CD14-positive monocyte (primary cell): ENCODE data around the gene CST7. TPM values are rescaled to one million over a fixed set of nuclear protein-coding genes. Genes with fewer than 3 reads are reported as not detected.

Experiments
- DNase-seq, 3 donors: peaks; one replicate each; pipeline ENCODE4 v3.0.0-alpha.2; 2011 to 2022
- H2AFZ ChIP-seq: 2 replicates; pipeline ENCODE4 v1.6.0; 2012; ENCODE audit warnings: mild to moderate bottlenecking, low read depth, low read length, inconsistent platforms; ENCODE audit not compliant: insufficient read depth, poor library complexity, severe bottlenecking
- H3K27ac ChIP-seq, 2 donors: 1 replicate in 1 of 2; 2 replicates in 1 of 2; pipeline ENCODE4 v1.5.1; 2012 to 2013; ENCODE audit warnings: low read length in 2 of 2, control low read depth in 1 of 2, inconsistent platforms in 1 of 2, low read depth in 1 of 2, mild to moderate bottlenecking in 1 of 2
- H3K27me3 ChIP-seq, 2 donors: one replicate each; pipeline versions ENCODE4 v1.6.0 to v1.6.1; 2011 to 2013; ENCODE audit warnings: low read length in 2 of 2; ENCODE audit not compliant: control insufficient read depth in 2 of 2, insufficient read depth in 2 of 2
- H3K36me3 ChIP-seq, 2 donors: replicated peaks in 1 of 2; 1 replicate in 1 of 2; 2 replicates in 1 of 2; pipeline versions ENCODE4 v1.5.1 to v1.6.1; 2012 to 2013; ENCODE audit warnings: low read length in 2 of 2, control low read depth in 1 of 2, inconsistent platforms in 1 of 2, mild to moderate bottlenecking in 1 of 2; ENCODE audit not compliant: insufficient read depth in 2 of 2, control insufficient read depth in 1 of 2
- H3K4me1 ChIP-seq, 2 donors: 1 replicate in 1 of 2; 2 replicates in 1 of 2; pipeline versions ENCODE4 v1.5.1 to v1.6.1; 2012 to 2013; ENCODE audit warnings: low read length in 2 of 2, control low read depth in 1 of 2, inconsistent platforms in 1 of 2, mild to moderate bottlenecking in 1 of 2, moderate library complexity in 1 of 2; ENCODE audit not compliant: insufficient read depth in 2 of 2, control insufficient read depth in 1 of 2
- H3K4me2 ChIP-seq: replicated peaks from 2 replicates; pipeline ENCODE3; 2012; ENCODE audit warnings: low read length, moderate library complexity, mild to moderate bottlenecking; ENCODE audit not compliant: poor library complexity, severe bottlenecking; ENCODE audit errors: extremely low read depth
- H3K4me3 ChIP-seq, 3 experiments: fragments of 200-600 bp in 1 of 3; sonication (generic) in 1 of 3; replicated peaks in 1 of 3; 1 replicate in 2 of 3; 2 replicates in 1 of 3; pipeline ENCODE4 v1.5.1; 2011 to 2013; ENCODE audit warnings: low read length in 3 of 3, mild to moderate bottlenecking in 3 of 3, control low read depth in 2 of 3, low read depth in 2 of 3, inconsistent platforms in 1 of 3, moderate library complexity in 1 of 3
- H3K79me2 ChIP-seq: 2 replicates; pipeline ENCODE4 v1.6.0; 2012; ENCODE audit warnings: mild to moderate bottlenecking, control low read depth, inconsistent platforms, low read length, moderate library complexity; ENCODE audit not compliant: insufficient read depth
- H3K9ac ChIP-seq: 2 replicates; pipeline ENCODE4 v1.6.0; 2017; ENCODE audit warnings: low read length, mild to moderate bottlenecking; ENCODE audit not compliant: insufficient read depth, poor library complexity, severe bottlenecking
- H3K9me3 ChIP-seq, 2 donors: replicated peaks in 1 of 2; 1 replicate in 1 of 2; 2 replicates in 1 of 2; pipeline versions ENCODE4 v1.5.1 to v1.6.1; 2012 to 2013; ENCODE audit warnings: low read length in 2 of 2, control low read depth in 1 of 2; ENCODE audit not compliant: control insufficient read depth in 1 of 2, insufficient read depth in 1 of 2
- H4K20me1 ChIP-seq: 2 replicates; pipeline ENCODE4 v1.6.0; 2012; ENCODE audit warnings: mild to moderate bottlenecking, low read length, control low read depth, moderate library complexity; ENCODE audit not compliant: insufficient read depth
- H3K27ac Mint-ChIP-seq, 7 donors: one replicate each; pipeline ENCODE4 v1.8.0; 2020; ENCODE audit warnings: mild to moderate bottlenecking in 7 of 7, mixed read lengths in 7 of 7, moderate library complexity in 6 of 7, inconsistent platforms in 2 of 7
- H3K27me3 Mint-ChIP-seq, 3 donors: one replicate each; pipeline ENCODE4 v1.8.0; 2021 to 2022; ENCODE audit warnings: low read depth in 3 of 3, mild to moderate bottlenecking in 3 of 3, mixed read lengths in 3 of 3, moderate library complexity in 3 of 3, inconsistent platforms in 1 of 3
- H3K36me3 Mint-ChIP-seq, 2 donors: one replicate each; pipeline ENCODE4 v1.8.0; 2020; ENCODE audit warnings: mixed read lengths in 2 of 2, inconsistent platforms in 1 of 2, mild to moderate bottlenecking in 1 of 2
- H3K4me1 Mint-ChIP-seq: one replicate; pipeline ENCODE4 v1.8.0; 2020; ENCODE audit warnings: mild to moderate bottlenecking, mixed read lengths
- H3K4me3 Mint-ChIP-seq, 2 donors: one replicate each; pipeline ENCODE4 v1.8.0; 2020; ENCODE audit warnings: mild to moderate bottlenecking in 2 of 2, mixed read lengths in 2 of 2, moderate library complexity in 1 of 2
- H3K9me3 Mint-ChIP-seq, 7 donors: one replicate each; pipeline ENCODE4 v1.8.0; 2020 to 2022; ENCODE audit warnings: mixed read lengths in 7 of 7, mild to moderate bottlenecking in 6 of 7, moderate library complexity in 6 of 7, inconsistent platforms in 2 of 7
- WGBS: methylation state at CpG from one replicate; pipeline ENCODE4 v1.1.5; 2013; ENCODE audit warnings: missing lambda C conversion rate; ENCODE audit not compliant: insufficient coverage; 5-methylcytosine and 5-hydroxymethylcytosine counted together
- intact Hi-C, 2 donors: fragments of 100-400 bp; cut with micrococcal nuclease; formaldehyde crosslinking; loops; one replicate each; pipeline versions ENCODE4 v1.15.0 to v1.15.1; 2023
- polyA plus RNA-seq, 3 donors: library from polyadenylated mRNA; depleted of rRNA in 1 of 3; unstranded in 2 of 3; stranded (reverse) in 1 of 3; fragments of 300-500 nt in 2 of 3; fragments of >200 nt in 1 of 3; fragmentation: Illumina TruSeq in 2 of 3; gene quantifications; 1 replicate in 2 of 3; 2 replicates in 1 of 3; pipeline ENCODE4 v1.2.3, GENCODE V29; 2012 to 2021
- TF ChIP-seq, protein P1 (sequence below): fragments of 200-600 bp; IDR thresholded peaks from one replicate; pipeline ENCODE4 v1.8.0; 2022; ENCODE audit warnings: antibody characterized with exemption, mild to moderate bottlenecking

The CST7 gene
- polyA plus RNA-seq, 3 donors, result 1.2 to 3.2 (median 1.8) TPM

DNA sequence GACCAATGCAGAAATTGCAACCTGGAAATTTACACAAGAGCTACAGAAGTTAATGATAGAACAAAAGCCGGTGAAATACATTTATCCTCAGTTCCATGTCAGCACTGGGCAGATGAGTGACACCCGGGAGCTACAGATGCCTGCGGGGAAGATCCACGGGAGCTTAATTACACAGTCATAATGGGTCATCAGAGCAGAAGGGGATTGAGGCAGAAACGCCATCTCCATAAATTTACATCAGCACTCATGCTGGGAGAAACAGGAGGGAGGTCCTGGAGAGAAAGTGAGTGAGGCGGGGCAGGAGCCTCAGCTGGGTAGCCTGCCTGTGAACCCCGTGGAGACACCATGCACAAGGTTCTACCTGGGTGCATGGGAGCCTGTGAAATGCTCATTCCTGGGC, 37.6 kb upstream of the CST7 start:
- intact Hi-C loops, result loop anchor here in 1 of 2 donors (10.0 kb wide), 1 partner anchor 1017 kb away; no protein-coding TSS in a partner anchor
- no peak overlapping the region for H2AFZ ChIP-seq
- 75% methylated on average over 6 of the region's 7 CpGs for WGBS

DNA sequence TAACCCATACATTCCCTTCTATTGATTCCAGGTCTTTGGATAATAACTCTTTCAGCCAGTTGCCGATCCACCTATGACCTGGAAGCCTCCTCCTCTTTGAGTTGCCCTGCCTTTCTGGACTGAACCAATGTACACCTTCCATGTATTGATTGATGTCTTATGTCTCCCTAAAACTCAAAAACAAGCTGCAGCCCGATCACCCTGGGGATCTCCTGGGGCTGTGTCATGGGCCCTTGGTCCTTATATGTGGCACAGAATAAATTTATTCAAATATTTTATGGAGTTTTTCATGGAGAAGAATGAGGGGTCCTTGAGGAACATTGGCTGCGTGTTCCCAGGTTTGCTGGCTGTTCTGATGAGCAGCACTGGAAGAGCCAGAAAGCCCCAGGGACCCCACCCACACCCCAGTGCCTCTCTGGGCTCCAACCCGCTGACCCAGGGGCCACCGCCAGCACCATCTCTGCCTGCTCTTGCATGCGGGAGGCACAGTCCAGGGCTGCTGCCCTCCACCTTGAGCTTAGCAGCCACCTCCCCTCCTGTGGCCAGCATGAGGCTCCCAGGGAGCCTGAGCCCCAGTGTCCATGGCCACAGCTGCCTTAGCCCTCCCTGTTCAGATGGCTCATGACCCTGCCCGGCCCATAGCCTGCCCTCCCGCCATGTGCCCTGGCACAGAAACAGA, 36.5 kb upstream of the CST7 start:
- H3K79me2 ChIP-seq, result no peaks in the 10 kb centered on the region
- no peak overlapping the region for H3K27ac Mint-ChIP-seq
- intact Hi-C loops, result loop anchor here in 1 of 2 donors (10.0 kb wide), 1 partner anchor 1018 kb away; no protein-coding TSS in a partner anchor

More for the DNA sequence above, 37.6 kb upstream of the CST7 start:
- H3K4me1 ChIP-seq, result no peaks in the 10 kb centered on the region
- no peaks in the 10 kb centered on the region for H3K36me3 ChIP-seq
- H3K4me2 ChIP-seq, result no peak overlapping the region
- no peaks in the 10 kb centered on the region for H3K79me2 ChIP-seq
- no peaks in the 10 kb centered on the region for H3K27me3 ChIP-seq
- TF ChIP-seq, protein P1, sequence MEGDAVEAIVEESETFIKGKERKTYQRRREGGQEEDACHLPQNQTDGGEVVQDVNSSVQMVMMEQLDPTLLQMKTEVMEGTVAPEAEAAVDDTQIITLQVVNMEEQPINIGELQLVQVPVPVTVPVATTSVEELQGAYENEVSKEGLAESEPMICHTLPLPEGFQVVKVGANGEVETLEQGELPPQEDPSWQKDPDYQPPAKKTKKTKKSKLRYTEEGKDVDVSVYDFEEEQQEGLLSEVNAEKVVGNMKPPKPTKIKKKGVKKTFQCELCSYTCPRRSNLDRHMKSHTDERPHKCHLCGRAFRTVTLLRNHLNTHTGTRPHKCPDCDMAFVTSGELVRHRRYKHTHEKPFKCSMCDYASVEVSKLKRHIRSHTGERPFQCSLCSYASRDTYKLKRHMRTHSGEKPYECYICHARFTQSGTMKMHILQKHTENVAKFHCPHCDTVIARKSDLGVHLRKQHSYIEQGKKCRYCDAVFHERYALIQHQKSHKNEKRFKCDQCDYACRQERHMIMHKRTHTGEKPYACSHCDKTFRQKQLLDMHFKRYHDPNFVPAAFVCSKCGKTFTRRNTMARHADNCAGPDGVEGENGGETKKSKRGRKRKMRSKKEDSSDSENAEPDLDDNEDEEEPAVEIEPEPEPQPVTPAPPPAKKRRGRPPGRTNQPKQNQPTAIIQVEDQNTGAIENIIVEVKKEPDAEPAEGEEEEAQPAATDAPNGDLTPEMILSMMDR, result no peak
- H3K4me3 Mint-ChIP-seq, result no peak overlapping the region
- H3K36me3 Mint-ChIP-seq, result no peaks in the 10 kb centered on the region
- no peak overlapping the region for H3K9ac ChIP-seq
- no peak for DNase-seq
- H3K4me1 Mint-ChIP-seq, result no peaks in the 10 kb centered on the region
- H3K27me3 Mint-ChIP-seq, result peaks cover 0 to 5% (median 1%) of the 10 kb centered on the region in 3 donors
- H3K27ac Mint-ChIP-seq, result no peak overlapping the region
- peaks cover 16 to 21% of the 10 kb centered on the region in 2 donors for H3K9me3 ChIP-seq
- no peak overlapping the region for H3K27ac ChIP-seq
- H4K20me1 ChIP-seq, result no peaks in the 10 kb centered on the region
- no peak overlapping the region for H3K4me3 ChIP-seq
- H3K9me3 Mint-ChIP-seq, result peaks cover 2 to 22% (median 13%) of the 10 kb centered on the region in 7 donors

More for the DNA sequence above, 36.5 kb upstream of the CST7 start:
- 92% methylated on average over 6 of the region's 8 CpGs for WGBS
- Mint-ChIP-seq H3K27me3 (peaks cover 0 to 7% (median 1%) of the 10 kb centered on the region in 3 donors), H3K4me3 (no peak overlapping the region), H3K36me3 (no peaks in the 10 kb centered on the region), H3K9me3 (peaks cover 0 to 12% (median 3%) of the 10 kb centered on the region in 7 donors), H3K4me1 (no peaks in the 10 kb centered on the region)
- Histone ChIP-seq H4K20me1 (no peaks in the 10 kb centered on the region), H3K36me3 (no peaks in the 10 kb centered on the region), H3K27me3 (no peaks in the 10 kb centered on the region), H3K9me3 (peaks cover 7 to 18% of the 10 kb centered on the region in 2 donors), H3K27ac (no peak overlapping the region), H3K4me1 (no peaks in the 10 kb centered on the region), H3K9ac (no peak overlapping the region), H3K4me3 (no peak overlapping the region), H2AFZ (no peak overlapping the region), H3K4me2 (no peak overlapping the region)
- no peak for DNase-seq
- TF ChIP-seq, protein P1, result no peak
